B cell (primary cell): Measurements from ENCODE around the gene RUBCNL.

Experiments used
- EZH2 ChIP-seq: IDR thresholded peaks from 2 replicates; pipeline ENCODE4 v1.6.1; 2012; ENCODE audit warnings: borderline replicate concordance, low read depth, mild to moderate bottlenecking, moderate library complexity, low read length; ENCODE audit not compliant: insufficient read depth, poor library complexity, severe bottlenecking
- TF ChIP-seq, protein P1 (sequence below): fragments of 200-600 bp; IDR thresholded peaks from one replicate; pipeline ENCODE4 v1.8.0; 2022; ENCODE audit warnings: antibody characterized with exemption, mild to moderate bottlenecking

DNA sequence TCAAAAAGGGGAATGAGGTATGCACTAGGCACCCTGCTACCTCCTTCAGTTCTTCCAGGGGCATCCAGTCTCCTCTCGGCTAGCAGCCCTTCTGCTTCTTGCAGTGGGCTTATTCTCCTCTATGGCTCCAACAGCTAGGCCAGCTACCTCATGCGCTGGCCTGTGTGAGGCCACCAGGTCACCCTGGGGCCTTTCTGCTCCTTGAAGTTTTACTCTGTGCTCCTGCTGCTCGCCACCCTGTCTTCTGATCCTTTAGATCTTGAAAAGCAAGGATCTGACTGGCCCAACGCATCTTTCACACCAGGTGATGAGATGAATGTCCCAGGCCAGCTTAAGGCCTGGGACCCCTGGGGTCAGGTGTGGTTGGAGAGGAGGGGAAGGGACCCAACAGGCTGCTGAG is 66.2 kb downstream of the RUBCNL start:
- TF ChIP-seq, protein P1, sequence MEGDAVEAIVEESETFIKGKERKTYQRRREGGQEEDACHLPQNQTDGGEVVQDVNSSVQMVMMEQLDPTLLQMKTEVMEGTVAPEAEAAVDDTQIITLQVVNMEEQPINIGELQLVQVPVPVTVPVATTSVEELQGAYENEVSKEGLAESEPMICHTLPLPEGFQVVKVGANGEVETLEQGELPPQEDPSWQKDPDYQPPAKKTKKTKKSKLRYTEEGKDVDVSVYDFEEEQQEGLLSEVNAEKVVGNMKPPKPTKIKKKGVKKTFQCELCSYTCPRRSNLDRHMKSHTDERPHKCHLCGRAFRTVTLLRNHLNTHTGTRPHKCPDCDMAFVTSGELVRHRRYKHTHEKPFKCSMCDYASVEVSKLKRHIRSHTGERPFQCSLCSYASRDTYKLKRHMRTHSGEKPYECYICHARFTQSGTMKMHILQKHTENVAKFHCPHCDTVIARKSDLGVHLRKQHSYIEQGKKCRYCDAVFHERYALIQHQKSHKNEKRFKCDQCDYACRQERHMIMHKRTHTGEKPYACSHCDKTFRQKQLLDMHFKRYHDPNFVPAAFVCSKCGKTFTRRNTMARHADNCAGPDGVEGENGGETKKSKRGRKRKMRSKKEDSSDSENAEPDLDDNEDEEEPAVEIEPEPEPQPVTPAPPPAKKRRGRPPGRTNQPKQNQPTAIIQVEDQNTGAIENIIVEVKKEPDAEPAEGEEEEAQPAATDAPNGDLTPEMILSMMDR = no peak
- no peak for TF ChIP-seq EZH2
